ENCODE measurements around the gene DNAH14. TPM values are rescaled to one million over a fixed set of nuclear protein-coding genes. Genes with fewer than 3 reads are reported as not detected.
"Not testable (repeated sequence)": the region's sequence is repeated elsewhere in the genome, so short reads cannot be mapped to it uniquely, and the experiment has no call there.

The DNAH14 gene
- total RNA-seq, result 10 to 100 TPM; 37.3 to 82.1 TPM
- 30.1 TPM for polyA plus RNA-seq (ENCODE audit: insufficient read depth, low read depth, low replicate concordance)
- long read RNA-seq, donor 1, partial matches to known transcripts, result 0 of 1 reads
- long read RNA-seq, donor 1, other reads (novel, unspliced or antisense), result 0 of 1 reads
- long read RNA-seq, donor 2, partial matches to known transcripts, result 0 of 1 reads
- long read RNA-seq, donor 2, other reads (novel, unspliced or antisense), result 0 of 1 reads

- DNase-seq, result peak; percentile 81
- no peaks in the 10 kb centered on the region for H3K27me3 ChIP-seq
- H3K9me3 ChIP-seq, result no peaks in the 10 kb centered on the region
- intact Hi-C loops (cut with DNase I; ENCODE audit: low total_unique reads), result no loop called here
- peak within 1 kb of the TSS; percentile 69 to 73 for H3K4me3 ChIP-seq
- WGBS, 2 donors, result 2 to 5% methylated on average over 22 to 74 of the region's 75 CpGs
- H3K27ac ChIP-seq, result peak within 1 kb of the TSS; percentile 66 to 76
- no peaks in the 10 kb centered on the region for H3K36me3 ChIP-seq (ENCODE audit: low read depth, missing control alignments)
- TF ChIP-seq CTCF (IDR thresholded peaks at IDR 0.05), result no peak
- no peak for TF ChIP-seq POLR2A (IDR thresholded peaks at IDR 0.05)
- H3K4me1 ChIP-seq, result no peaks in the 10 kb centered on the region
Measured at GRCh38 chr1:224929335-224930237, at the start of gene DNAH14. Gene DNAH14, plus strand, starts transcription at chr1:224929675. Its CDS starts 23,028 bp downstream, at chr1:224952703.

- H3K9me3 ChIP-seq, result no peaks in the 10 kb centered on the region
- H3K4me1 ChIP-seq, result no peaks in the 10 kb centered on the region
- WGBS, 2 donors, result 59 to 68% methylated on average over 8 of the region's 8 CpGs
- H3K36me3 ChIP-seq (ENCODE audit: low read depth, missing control alignments), result no peaks in the 10 kb centered on the region
- intact Hi-C loops (cut with DNase I; ENCODE audit: low total_unique reads), result no loop called here
- no peaks in the 10 kb centered on the region for H3K27me3 ChIP-seq
- no peak for DNase-seq
- H3K27ac ChIP-seq, result no peak overlapping the region
- TF ChIP-seq POLR2A (IDR thresholded peaks at IDR 0.05) (no peak), CTCF (IDR thresholded peaks at IDR 0.05) (no peak)
- no peak overlapping the region for H3K4me3 ChIP-seq
Measured at GRCh38 chr1:224880593-224881307, 48.7 kb upstream of the DNAH14 start.

GRCh38 chr1:224881308-224881692 is 48.2 kb upstream of the DNAH14 start:
- DNase-seq; intact Hi-C loops (cut with DNase I; ENCODE audit: low total_unique reads); H3K4me1 ChIP-seq; H3K4me3 ChIP-seq; H3K36me3 ChIP-seq (ENCODE audit: low read depth, missing control alignments); H3K9me3 ChIP-seq; H3K27ac ChIP-seq; H3K27me3 ChIP-seq: not testable (repeated sequence)
- 89 to 95% methylated on average over 5 of the region's 5 CpGs for WGBS, 2 donors

- intact Hi-C loops (cut with DNase I; ENCODE audit: low total_unique reads), result no loop called here
Measured at GRCh38 chr1:224881762-224882211, 47.7 kb upstream of the DNAH14 start.

More at GRCh38 chr1:224881762-224882211, 47.7 kb upstream of the DNAH14 start:
- H3K4me1 ChIP-seq, result no peaks in the 10 kb centered on the region
- no peaks in the 10 kb centered on the region for H3K27me3 ChIP-seq
- no peaks in the 10 kb centered on the region for H3K9me3 ChIP-seq
- no peak overlapping the region for H3K27ac ChIP-seq
- no peaks in the 10 kb centered on the region for H3K36me3 ChIP-seq (ENCODE audit: low read depth, missing control alignments)
- H3K4me3 ChIP-seq, result no peak overlapping the region
- no peak for TF ChIP-seq CTCF (IDR thresholded peaks at IDR 0.05)
- TF ChIP-seq POLR2A (IDR thresholded peaks at IDR 0.05), result no peak
- DNase-seq, result no peak
